Osteoblast (primary cell): ENCODE measurements around the gene CA5A. TPM values are rescaled to one million over a fixed set of nuclear protein-coding genes. Genes with fewer than 3 reads are reported as not detected.
"Not testable (repeated sequence)": the region's sequence is repeated elsewhere in the genome, so short reads cannot be mapped to it uniquely, and the experiment has no call there.

Experiments
- DNase-seq: peaks from one replicate; pipeline ENCODE4 v3.0.0; 2011; ENCODE audit warnings: low spot score, mixed read lengths; ENCODE audit not compliant: insufficient read length; ENCODE audit errors: missing footprints
- H2AFZ ChIP-seq: 2 replicates; pipeline ENCODE4 v1.6.0; 2011; ENCODE audit warnings: mild to moderate bottlenecking, low read length
- H3K27ac ChIP-seq: 2 replicates; pipeline ENCODE4 v1.5.1; 2011; ENCODE audit warnings: mild to moderate bottlenecking, low read depth, low read length, moderate library complexity
- H3K27me3 ChIP-seq: 2 replicates; pipeline ENCODE4 v1.6.0; 2012; ENCODE audit warnings: mild to moderate bottlenecking, control low read depth, inconsistent platforms, low read length, moderate library complexity; ENCODE audit not compliant: insufficient read depth
- H3K36me3 ChIP-seq: 2 replicates; pipeline ENCODE4 v1.5.1; 2011; ENCODE audit warnings: mild to moderate bottlenecking, low read length, control low read depth, moderate library complexity; ENCODE audit not compliant: insufficient read depth
- H3K4me1 ChIP-seq: 2 replicates; pipeline ENCODE4 v1.5.1; 2011; ENCODE audit warnings: mild to moderate bottlenecking, low read length, control low read depth, moderate library complexity; ENCODE audit not compliant: insufficient read depth
- H3K4me2 ChIP-seq: 2 replicates; pipeline ENCODE4 v1.6.0; 2011; ENCODE audit warnings: mild to moderate bottlenecking, low read length; ENCODE audit not compliant: insufficient read depth
- H3K4me3 ChIP-seq: fragments of 200-600 bp; sonication (generic); 3 replicates; pipeline ENCODE4 v1.5.1; 2012; ENCODE audit warnings: mild to moderate bottlenecking, low read length, inconsistent platforms; ENCODE audit not compliant: insufficient read depth
- H3K79me2 ChIP-seq: 2 replicates; pipeline ENCODE4 v1.6.0; 2012; ENCODE audit warnings: mild to moderate bottlenecking, low read length, control low read depth, inconsistent platforms; ENCODE audit not compliant: insufficient read depth
- H3K9me3 ChIP-seq: 2 replicates; pipeline ENCODE4 v1.5.1; 2011; ENCODE audit warnings: low read depth, low read length, control low read depth
- H4K20me1 ChIP-seq: 2 replicates; pipeline ENCODE4 v1.6.0; 2012; ENCODE audit warnings: mild to moderate bottlenecking, low read length, control low read depth; ENCODE audit not compliant: insufficient read depth
- total RNA-seq: library from RNA; depleted of rRNA; stranded (reverse); fragments of >200 nt; gene quantifications from 2 replicates; pipeline ENCODE4 v1.2.3, GENCODE V29; 2012
- TF ChIP-seq, protein P1 (sequence below): IDR thresholded peaks from 2 replicates; pipeline ENCODE4 v1.5.1; 2011; ENCODE audit warnings: mild to moderate bottlenecking, low read depth, low read length, moderate library complexity; ENCODE audit errors: extremely low read depth

Gene CA5A
- total RNA-seq, 1 donor: not detected

DNA sequence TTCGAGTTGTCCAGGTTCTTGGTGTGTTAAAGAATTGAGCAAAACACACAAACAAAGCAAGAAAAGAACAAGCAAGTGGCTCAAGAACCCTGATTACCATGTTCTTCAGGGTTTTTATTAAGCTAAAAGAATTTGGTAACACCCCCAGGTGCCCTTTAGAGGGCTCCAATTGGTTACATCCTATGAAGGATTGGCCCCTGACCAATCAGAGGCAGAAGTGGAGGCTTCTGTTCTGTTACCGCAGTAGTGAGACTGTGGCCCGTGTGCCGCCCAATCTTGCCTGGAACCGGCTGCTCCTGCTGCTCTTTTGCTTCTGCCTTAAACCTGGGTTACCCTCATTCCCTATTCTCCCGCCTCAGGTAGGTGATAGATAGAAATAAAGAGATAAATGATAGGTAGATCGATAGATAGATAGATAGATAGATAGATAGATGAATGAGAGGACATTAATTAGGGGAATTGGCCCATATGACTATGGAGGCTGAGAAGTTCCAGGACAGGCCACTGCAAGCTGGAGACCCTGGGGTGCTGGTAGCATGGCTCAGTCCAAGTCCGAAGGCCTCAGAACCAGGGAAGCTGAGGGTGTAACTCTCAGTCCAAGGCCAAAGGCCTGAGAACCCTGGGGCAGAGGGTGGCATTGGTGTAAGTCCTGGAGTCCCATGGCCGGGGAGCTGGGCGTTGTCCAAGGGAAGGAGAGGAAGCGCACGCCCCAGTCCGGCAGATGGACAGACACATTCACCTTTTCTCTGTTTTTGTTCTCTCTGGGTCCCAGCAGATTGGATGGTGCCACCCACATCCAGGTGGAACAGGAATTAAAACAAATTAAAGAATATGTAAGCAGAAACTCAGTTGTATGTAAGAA lies 3.5 kb upstream of the CA5A start:
- Histone ChIP-seq H3K4me3 (no peak overlapping the region), H3K27me3 (peaks cover 6% of the 10 kb centered on the region), H3K27ac (no peak overlapping the region), H3K4me1 (no peaks in the 10 kb centered on the region), H3K9me3 (no peaks in the 10 kb centered on the region), H4K20me1 (no peaks in the 10 kb centered on the region), H3K4me2 (no peak overlapping the region), H3K79me2 (no peaks in the 10 kb centered on the region), H2AFZ (no peak overlapping the region), H3K36me3 (no peaks in the 10 kb centered on the region)
- no peak for DNase-seq
- TF ChIP-seq, protein P1, sequence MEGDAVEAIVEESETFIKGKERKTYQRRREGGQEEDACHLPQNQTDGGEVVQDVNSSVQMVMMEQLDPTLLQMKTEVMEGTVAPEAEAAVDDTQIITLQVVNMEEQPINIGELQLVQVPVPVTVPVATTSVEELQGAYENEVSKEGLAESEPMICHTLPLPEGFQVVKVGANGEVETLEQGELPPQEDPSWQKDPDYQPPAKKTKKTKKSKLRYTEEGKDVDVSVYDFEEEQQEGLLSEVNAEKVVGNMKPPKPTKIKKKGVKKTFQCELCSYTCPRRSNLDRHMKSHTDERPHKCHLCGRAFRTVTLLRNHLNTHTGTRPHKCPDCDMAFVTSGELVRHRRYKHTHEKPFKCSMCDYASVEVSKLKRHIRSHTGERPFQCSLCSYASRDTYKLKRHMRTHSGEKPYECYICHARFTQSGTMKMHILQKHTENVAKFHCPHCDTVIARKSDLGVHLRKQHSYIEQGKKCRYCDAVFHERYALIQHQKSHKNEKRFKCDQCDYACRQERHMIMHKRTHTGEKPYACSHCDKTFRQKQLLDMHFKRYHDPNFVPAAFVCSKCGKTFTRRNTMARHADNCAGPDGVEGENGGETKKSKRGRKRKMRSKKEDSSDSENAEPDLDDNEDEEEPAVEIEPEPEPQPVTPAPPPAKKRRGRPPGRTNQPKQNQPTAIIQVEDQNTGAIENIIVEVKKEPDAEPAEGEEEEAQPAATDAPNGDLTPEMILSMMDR: no peak

DNA sequence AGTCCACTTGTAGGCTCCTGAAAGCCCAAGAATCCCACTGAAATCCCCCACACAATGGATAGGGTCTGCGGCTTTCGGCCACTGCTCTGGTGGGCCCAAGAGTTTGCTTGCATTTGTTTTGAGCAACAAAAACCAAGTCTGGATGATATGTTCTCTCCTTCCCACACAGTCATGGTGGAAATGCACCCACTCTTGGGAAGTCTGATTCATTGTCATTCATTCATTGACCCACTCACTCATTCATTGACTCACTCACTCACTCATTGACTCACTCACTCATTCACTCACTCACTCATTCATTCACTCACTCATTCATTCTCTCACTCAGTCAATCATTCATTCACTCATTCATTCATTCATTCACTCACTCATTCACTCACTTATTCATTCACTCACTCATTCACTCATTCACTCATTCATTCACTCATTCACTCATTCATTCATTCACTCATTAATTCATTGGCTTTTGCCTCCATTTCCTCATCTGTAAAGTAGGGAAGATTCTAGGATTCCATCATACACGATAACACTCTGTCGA lies 2.2 kb upstream of the CA5A start:
- Histone ChIP-seq H3K79me2 (no peaks in the 10 kb centered on the region), H3K4me1 (no peaks in the 10 kb centered on the region), H3K9me3 (no peaks in the 10 kb centered on the region), H4K20me1 (no peaks in the 10 kb centered on the region), H3K27me3 (peaks cover 6% of the 10 kb centered on the region), H3K36me3 (no peaks in the 10 kb centered on the region), H3K4me3 (no peak overlapping the region), H3K27ac (no peak overlapping the region), H2AFZ (no peak overlapping the region), H3K4me2 (no peak overlapping the region)
- TF ChIP-seq, protein P1: no peak
- no peak for DNase-seq

DNA sequence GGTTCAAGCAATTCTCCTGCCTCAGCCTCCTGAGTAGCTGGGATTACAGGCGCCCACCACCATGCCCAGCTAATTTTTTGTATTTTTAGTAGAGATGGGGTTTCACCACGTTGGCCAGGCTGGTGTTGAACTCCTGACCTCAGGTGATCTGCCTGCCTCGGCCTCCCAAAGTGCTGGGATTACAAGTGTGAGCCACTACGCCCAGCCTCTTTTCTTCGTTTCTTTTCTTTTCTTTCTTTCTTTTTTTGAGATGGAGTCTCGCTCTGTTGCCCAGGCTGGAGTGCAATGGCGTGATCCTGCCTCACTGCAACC lies 858 bp upstream of the CA5A start:
- DNase-seq, H3K4me2 ChIP-seq, H3K27me3 ChIP-seq, H4K20me1 ChIP-seq, H3K36me3 ChIP-seq, H3K4me1 ChIP-seq, H3K79me2 ChIP-seq, H3K9me3 ChIP-seq, H3K27ac ChIP-seq, H3K4me3 ChIP-seq, H2AFZ ChIP-seq: not testable (repeated sequence)

DNA sequence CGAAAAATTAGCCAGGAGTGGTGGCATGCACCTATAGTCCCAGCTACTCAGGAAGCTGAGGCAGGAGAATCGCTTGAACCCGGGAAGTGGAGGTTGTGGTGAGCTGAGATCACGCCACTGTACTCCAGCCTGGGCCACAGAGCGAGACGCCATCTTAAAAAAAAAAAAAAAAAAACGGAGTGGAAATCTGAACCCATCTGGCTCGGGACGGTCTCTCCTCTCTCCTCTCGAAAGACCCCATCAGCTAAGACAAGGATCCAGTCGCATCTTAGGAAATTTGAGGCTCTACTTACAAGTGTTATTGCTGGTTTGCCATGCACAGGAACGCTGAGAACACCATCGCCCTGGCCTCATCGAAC lies 334 bp downstream of the CA5A start:
- H3K27me3 ChIP-seq, H3K79me2 ChIP-seq, H3K4me1 ChIP-seq, H3K4me2 ChIP-seq, H3K9me3 ChIP-seq, H4K20me1 ChIP-seq, DNase-seq, H3K27ac ChIP-seq, H3K4me3 ChIP-seq, H3K36me3 ChIP-seq, H2AFZ ChIP-seq: not testable (repeated sequence)

DNA sequence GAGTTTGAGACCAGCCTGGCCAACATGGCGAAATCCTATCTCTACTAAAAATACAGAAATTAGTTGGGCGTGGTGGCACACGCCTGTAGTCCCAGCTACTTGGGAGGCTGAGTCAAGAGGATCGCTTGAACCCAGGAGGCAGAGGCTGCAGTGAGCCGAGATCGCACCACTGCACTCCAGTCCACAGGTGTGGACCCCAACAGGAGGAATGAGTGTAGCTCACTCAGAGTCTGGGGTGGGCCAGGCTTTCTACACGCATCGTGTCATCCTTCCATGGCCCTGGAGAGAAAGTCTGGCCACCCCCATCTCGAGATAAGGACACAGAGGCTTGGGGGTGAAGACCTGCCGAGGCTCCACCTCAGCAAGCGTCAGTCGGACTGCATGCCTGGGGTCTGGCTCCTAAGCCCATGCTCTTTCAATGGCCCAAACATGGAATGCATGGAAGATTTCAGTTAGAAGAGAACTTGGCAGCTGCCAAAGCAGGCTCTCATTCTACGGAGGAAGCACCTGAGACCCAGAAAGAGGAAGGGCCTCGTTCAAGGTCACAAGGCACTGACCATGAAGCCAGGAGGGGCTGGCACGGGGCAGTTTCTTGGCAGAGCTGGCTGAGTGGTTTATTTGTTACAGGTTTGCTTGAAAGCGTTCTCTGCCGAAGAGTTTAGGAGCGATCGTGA lies 1.4 kb downstream of the CA5A start:
- H3K4me1 ChIP-seq, H3K27ac ChIP-seq, H3K27me3 ChIP-seq, H3K9me3 ChIP-seq, H3K36me3 ChIP-seq, DNase-seq, H2AFZ ChIP-seq, H3K4me3 ChIP-seq, H4K20me1 ChIP-seq, H3K4me2 ChIP-seq, H3K79me2 ChIP-seq: not testable (repeated sequence)
